ENCODE measurements around the gene SHANK1. TPM values are rescaled to one million over a fixed set of nuclear protein-coding genes. Genes with fewer than 3 reads are reported as not detected.
A peak's percentile ranks its signal among the peaks of the same experiment; 100 is the strongest.
"Not testable (repeated sequence)": the region's sequence is repeated elsewhere in the genome, so short reads cannot be mapped to it uniquely, and the experiment has no call there.

SHANK1 gene
- total RNA-seq, 2 experiments from 2014 or later = not detected

DNA sequence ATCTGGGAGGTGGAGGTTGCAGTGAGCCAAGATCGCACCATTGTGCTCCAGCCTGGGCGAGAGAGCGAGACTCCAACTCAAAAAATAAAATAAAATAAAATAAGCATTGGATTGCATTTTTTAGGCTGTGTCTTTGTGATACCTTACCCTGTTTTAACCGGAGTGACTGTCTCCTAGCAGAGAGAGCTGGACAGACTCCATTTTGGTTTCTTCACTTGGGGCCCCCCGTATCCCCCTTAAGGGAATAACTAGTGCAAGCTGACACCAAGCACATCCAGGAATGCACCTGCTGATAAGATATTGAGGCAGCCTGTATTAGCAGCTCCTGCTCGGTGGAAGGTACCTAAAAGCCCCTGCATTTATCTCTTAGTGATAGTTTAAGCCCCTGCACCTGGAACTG lies 29.9 kb upstream of the SHANK1 start:
- CTCF ChIA-PET = interaction anchor here (0.6 kb wide), 2 partner anchors 52 to 392 kb away, joined by 3 read pairs; no protein-coding TSS in a partner anchor

GRCh38 chr19:50747141-50747540 lies 27.5 kb upstream of the SHANK1 start:
- H3K27ac Mint-ChIP-seq; POLR2A ChIA-PET; H3K9me3 Mint-ChIP-seq (ENCODE audit: low read depth); ATAC-seq; H3K4me1 Mint-ChIP-seq; DNase-seq; intact Hi-C loops (cut with DNase I, micrococcal nuclease); H3K4me3 Mint-ChIP-seq; CTCF ChIA-PET; H3K36me3 Mint-ChIP-seq (ENCODE audit: low read depth): not testable (repeated sequence)
- peaks cover 13% of the 10 kb centered on the region for H3K27me3 Mint-ChIP-seq

More for the DNA sequence above, 29.9 kb upstream of the SHANK1 start:
- H3K36me3 Mint-ChIP-seq (ENCODE audit: low read depth) = no peaks in the 10 kb centered on the region
- H3K27me3 Mint-ChIP-seq = peaks cover 15% of the 10 kb centered on the region
- H3K27ac Mint-ChIP-seq = no peak overlapping the region
- POLR2A ChIA-PET = no interaction called here
- DNase-seq (no peak), ATAC-seq (no peak)
- H3K9me3 Mint-ChIP-seq (ENCODE audit: low read depth) = no peaks in the 10 kb centered on the region
- H3K4me3 Mint-ChIP-seq = no peak overlapping the region
- intact Hi-C loops (cut with DNase I, micrococcal nuclease) = no loop called here
- H3K4me1 Mint-ChIP-seq = no peaks in the 10 kb centered on the region

DNA sequence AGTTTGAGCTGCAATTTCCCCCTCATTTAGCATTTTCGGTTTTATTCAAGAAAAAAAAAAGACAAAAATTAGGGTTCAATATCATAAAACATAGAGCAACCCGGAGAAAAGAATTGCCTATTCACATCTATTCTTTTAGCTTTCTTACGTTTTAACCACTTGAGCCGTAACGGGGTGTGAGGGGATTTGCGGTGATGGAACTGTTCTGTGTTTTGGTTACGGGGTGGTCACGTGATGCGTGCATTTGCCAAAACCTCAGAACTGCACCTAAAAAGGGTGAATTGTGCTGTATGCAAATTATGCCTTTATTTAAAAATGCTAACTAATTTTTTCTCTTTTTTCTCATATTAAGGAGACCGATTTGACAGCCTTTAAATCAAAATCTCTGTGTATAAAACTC lies 25.6 kb upstream of the SHANK1 start:
- CTCF ChIA-PET = no interaction called here
- no peak for ATAC-seq
- H3K4me1 Mint-ChIP-seq = no peaks in the 10 kb centered on the region

GRCh38 chr19:50743537-50743936 lies 23.9 kb upstream of the SHANK1 start:
- Mint-ChIP-seq H3K27ac (no peak overlapping the region), H3K27me3 (peaks cover 36% of the 10 kb centered on the region), H3K4me3 (no peak overlapping the region), H3K36me3 (ENCODE audit: low read depth) (no peaks in the 10 kb centered on the region), H3K9me3 (ENCODE audit: low read depth) (no peaks in the 10 kb centered on the region), H3K4me1 (no peaks in the 10 kb centered on the region)
- POLR2A ChIA-PET = no interaction called here
- DNase-seq (no peak), ATAC-seq (no peak)
- intact Hi-C loops (cut with DNase I, micrococcal nuclease) = no loop called here
- CTCF ChIA-PET = no interaction called here

More for the DNA sequence above, 25.6 kb upstream of the SHANK1 start:
- H3K27me3 Mint-ChIP-seq = peaks cover 25% of the 10 kb centered on the region
- POLR2A ChIA-PET = no interaction called here
- no peaks in the 10 kb centered on the region for H3K36me3 Mint-ChIP-seq (ENCODE audit: low read depth)
- no peak overlapping the region for H3K4me3 Mint-ChIP-seq
- intact Hi-C loops (cut with DNase I, micrococcal nuclease) = no loop called here
- no peaks in the 10 kb centered on the region for H3K9me3 Mint-ChIP-seq (ENCODE audit: low read depth)
- no peak for DNase-seq
- H3K27ac Mint-ChIP-seq = no peak overlapping the region

DNA sequence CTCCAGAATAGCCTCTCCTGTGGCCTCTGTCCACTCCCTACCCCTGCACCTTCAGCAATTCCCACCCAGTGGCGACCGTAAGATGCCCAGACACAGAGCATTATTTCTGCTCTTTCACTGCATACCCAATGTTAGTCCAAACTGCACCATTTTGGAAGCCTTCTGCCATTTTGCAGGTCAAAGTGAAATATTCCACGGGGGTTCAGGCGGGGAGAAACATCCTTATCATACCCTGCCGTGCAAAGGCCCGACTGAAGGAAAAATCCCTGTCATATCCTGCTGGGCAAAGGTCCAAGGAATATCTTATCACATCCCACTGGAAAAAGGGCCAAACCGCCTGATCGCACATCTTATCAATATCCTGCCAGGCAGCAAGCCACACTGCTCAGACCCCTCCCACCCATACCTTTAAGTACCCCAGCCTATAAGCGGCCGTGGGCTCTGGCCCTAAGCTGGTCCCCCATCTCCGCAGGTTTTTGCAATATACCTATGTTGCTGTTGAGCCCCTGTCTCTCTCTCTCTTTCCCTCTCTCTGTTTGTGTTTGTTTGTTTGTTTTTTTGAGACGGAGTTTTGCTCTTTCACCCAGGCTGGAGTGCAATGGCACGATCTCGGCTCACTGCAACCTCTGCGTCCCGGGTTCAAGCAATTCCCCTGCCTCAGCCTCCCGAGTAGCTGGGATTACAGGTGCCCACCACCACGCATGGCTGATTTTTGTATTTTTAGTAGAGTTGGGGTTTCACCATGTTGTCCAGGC lies 21.8 kb upstream of the SHANK1 start:
- no peak overlapping the region for H3K4me3 Mint-ChIP-seq
- H3K27ac Mint-ChIP-seq = no peak overlapping the region
- peaks cover 34% of the 10 kb centered on the region for H3K27me3 Mint-ChIP-seq
- ChIA-PET POLR2A (no interaction called here), CTCF (interaction anchor here (0.8 to 1.3 kb wide), 2 partner anchors 72 to 181 kb away, joined by 3 read pairs; no protein-coding TSS in a partner anchor)
- DNase-seq = no peak
- H3K4me1 Mint-ChIP-seq = no peaks in the 10 kb centered on the region
- no peaks in the 10 kb centered on the region for H3K36me3 Mint-ChIP-seq (ENCODE audit: low read depth)
- H3K9me3 Mint-ChIP-seq (ENCODE audit: low read depth) = no peaks in the 10 kb centered on the region
- ATAC-seq = no peak
- intact Hi-C loops (cut with DNase I, micrococcal nuclease) = no loop called here

DNA sequence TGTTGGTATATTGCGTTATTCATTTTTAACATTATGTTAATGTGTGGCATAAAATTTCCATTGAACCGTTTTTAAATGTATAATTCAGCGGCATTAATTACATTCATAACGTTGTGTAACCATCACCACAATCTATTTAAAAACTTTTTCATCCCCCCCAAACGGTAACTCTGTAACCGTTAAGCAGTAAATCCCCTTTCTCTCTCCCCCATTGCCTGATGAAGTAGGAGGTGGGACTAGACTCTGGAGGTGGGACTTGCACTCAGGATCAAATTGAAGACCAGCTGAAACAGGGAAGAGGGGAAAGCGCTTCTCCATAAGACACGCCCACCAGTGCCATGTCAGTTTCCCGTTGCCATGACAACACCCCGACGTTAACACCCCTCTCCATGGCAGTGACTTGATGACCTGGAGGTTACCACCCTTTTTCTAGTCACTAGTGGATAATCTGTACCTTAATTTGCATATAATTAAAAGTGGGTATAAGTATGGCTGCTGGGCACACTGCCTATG lies 20.4 kb upstream of the SHANK1 start:
- Mint-ChIP-seq H3K9me3 (ENCODE audit: low read depth) (no peaks in the 10 kb centered on the region), H3K27me3 (peaks cover 34% of the 10 kb centered on the region), H3K4me1 (no peaks in the 10 kb centered on the region), H3K4me3 (no peak overlapping the region), H3K36me3 (ENCODE audit: low read depth) (no peaks in the 10 kb centered on the region), H3K27ac (no peak overlapping the region)
- POLR2A ChIA-PET = no interaction called here
- intact Hi-C loops (cut with DNase I, micrococcal nuclease) = no loop called here
- ATAC-seq = no peak
- CTCF ChIA-PET = interaction anchor here (1.3 kb wide), 1 partner anchor 182 kb away, joined by 3 read pairs; no protein-coding TSS in a partner anchor
- no peak for DNase-seq

DNA sequence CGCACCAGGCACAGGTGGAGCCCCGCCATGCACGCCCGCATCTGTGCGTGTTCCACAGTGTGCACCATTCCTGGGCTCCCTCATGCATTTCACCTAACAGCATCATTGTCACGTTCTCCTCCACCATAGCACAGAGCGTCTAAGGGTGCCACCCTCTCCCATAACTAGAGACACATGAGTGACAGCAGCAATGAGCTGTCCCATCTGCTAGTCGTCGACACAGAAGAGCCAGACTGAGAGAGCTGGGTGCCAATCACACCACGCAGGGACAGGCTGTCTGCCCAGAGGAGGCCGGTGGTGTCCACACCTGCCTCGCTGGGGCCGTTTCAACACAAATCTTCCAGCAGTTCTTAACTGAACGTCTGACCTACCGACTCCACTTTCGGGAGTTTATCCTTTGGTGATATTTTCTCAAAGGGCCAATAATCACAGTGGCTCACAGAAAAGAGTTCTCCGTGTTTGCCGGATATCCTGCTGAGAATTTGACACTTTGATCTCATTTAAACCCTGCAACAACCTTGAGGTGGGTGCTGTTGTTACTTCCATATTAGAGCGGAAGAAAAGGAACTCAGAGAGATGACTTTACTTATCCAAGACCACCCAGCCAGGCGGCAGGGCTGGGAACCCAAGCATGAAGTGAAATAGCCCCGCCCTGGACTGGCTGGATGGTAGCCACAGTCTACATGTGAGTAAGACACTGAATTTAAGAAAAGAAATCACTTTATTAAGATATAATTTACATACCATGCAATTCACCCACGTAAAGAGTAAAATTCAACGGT lies 19.7 kb upstream of the SHANK1 start:
- ATAC-seq = no peak
- Mint-ChIP-seq H3K4me1 (no peaks in the 10 kb centered on the region), H3K27me3 (peaks cover 34% of the 10 kb centered on the region), H3K4me3 (no peak overlapping the region), H3K27ac (no peak overlapping the region), H3K9me3 (ENCODE audit: low read depth) (no peaks in the 10 kb centered on the region), H3K36me3 (ENCODE audit: low read depth) (no peaks in the 10 kb centered on the region)
- POLR2A ChIA-PET = no interaction called here
- CTCF ChIA-PET = no interaction called here
- no peak for DNase-seq
- intact Hi-C loops (cut with DNase I, micrococcal nuclease) = no loop called here

- DNase-seq (no peak), ATAC-seq (no peak)
- intact Hi-C loops (cut with DNase I, micrococcal nuclease) = no loop called here
- no peak overlapping the region for H3K4me3 Mint-ChIP-seq
- H3K27me3 Mint-ChIP-seq = peaks cover 38% of the 10 kb centered on the region
- ChIA-PET CTCF (interaction anchor here (0.9 kb wide), 1 partner anchor 11 kb away, joined by 5 read pairs; no protein-coding TSS in a partner anchor), POLR2A (no interaction called here)
- H3K27ac Mint-ChIP-seq = no peak overlapping the region
- no peaks in the 10 kb centered on the region for H3K9me3 Mint-ChIP-seq (ENCODE audit: low read depth)
- H3K36me3 Mint-ChIP-seq (ENCODE audit: low read depth) = no peaks in the 10 kb centered on the region
- no peaks in the 10 kb centered on the region for H3K4me1 Mint-ChIP-seq
Measured at GRCh38 chr19:50736338-50736737, 16.7 kb upstream of the SHANK1 start.

DNA sequence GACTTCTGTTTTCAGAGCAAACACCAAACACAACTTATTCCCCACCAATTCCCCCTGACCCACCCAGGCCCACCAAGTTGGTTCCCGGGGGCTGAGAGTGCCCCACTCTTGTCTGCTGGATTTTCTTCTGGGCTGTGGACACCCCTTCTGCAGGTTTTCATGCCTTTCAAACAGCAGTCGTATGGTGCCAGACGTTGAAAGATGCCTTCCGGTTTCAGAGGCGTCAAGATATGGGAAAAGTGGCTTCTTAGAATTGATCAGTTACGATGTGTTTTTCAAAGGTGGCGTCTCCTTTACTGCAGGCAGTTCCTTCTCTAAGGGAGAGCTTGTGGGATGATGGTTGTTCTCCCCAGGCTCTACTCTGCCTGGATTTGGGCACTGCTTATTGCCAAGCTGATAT lies 16.3 kb upstream of the SHANK1 start:
- H3K9me3 Mint-ChIP-seq (ENCODE audit: low read depth) = no peaks in the 10 kb centered on the region
- intact Hi-C loops (cut with DNase I, micrococcal nuclease) = no loop called here
- H3K27me3 Mint-ChIP-seq = peaks cover 33% of the 10 kb centered on the region
- CTCF ChIA-PET = interaction anchor here (1.2 to 1.5 kb wide), 2 partner anchors 186 to 189 kb away, joined by 3 to 5 read pairs; no protein-coding TSS in a partner anchor
- H3K36me3 Mint-ChIP-seq (ENCODE audit: low read depth) = no peaks in the 10 kb centered on the region
- H3K4me3 Mint-ChIP-seq = no peak overlapping the region
- H3K27ac Mint-ChIP-seq = no peak overlapping the region
- H3K4me1 Mint-ChIP-seq = no peaks in the 10 kb centered on the region
- ATAC-seq (no peak), DNase-seq (no peak)
- POLR2A ChIA-PET = no interaction called here

DNA sequence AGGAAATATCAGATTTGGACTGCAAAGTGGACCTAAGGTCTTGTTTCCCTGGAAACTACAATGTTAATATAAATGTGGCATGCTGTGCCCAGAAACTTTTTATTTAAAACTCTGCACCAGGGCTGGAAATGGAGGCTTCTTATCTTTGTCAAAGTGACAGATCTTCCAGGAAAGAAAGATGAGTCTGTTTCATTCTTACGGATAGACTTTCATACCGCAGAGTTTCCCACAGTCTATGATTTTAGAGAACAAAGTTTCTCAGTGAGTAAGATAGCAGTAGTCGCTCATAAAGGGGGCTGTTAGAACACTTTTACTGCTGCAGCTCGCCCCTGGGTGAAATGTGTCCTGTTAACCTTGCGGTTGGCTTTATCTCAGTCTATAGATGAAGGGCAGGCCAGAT lies 10.3 kb upstream of the SHANK1 start:
- Mint-ChIP-seq H3K4me1 (peaks cover 20% of the 10 kb centered on the region), H3K27ac (no peak overlapping the region), H3K9me3 (ENCODE audit: low read depth) (no peaks in the 10 kb centered on the region), H3K4me3 (no peak overlapping the region), H3K36me3 (ENCODE audit: low read depth) (peaks cover 2% of the 10 kb centered on the region), H3K27me3 (peaks cover 13% of the 10 kb centered on the region)
- ATAC-seq (no peak), DNase-seq (no peak)
- POLR2A ChIA-PET = no interaction called here
- intact Hi-C loops (cut with DNase I, micrococcal nuclease) = loop anchor here in 1 of 2 experiments (10.0 kb wide), 1 partner anchor 865 kb away; no protein-coding TSS in a partner anchor
- CTCF ChIA-PET = no interaction called here

- DNase-seq (peak; percentile 96), ATAC-seq (peak; percentile 68)
- Mint-ChIP-seq H3K4me3 (peak overlapping the region; percentile 35), H3K9me3 (ENCODE audit: low read depth) (no peaks in the 10 kb centered on the region), H3K27me3 (peaks cover 17% of the 10 kb centered on the region), H3K4me1 (peaks cover 24% of the 10 kb centered on the region), H3K36me3 (ENCODE audit: low read depth) (peaks cover 2% of the 10 kb centered on the region), H3K27ac (peak overlapping the region; percentile 62)
- intact Hi-C loops (cut with DNase I, micrococcal nuclease) = loop anchor here in 1 of 2 experiments (1.0 to 10.0 kb wide), 2 partner anchors 380 to 867 kb away; partner anchors contain the start of gene CTU1
- ChIA-PET CTCF (interaction anchor here (0.5 kb wide), 1 partner anchor 13 kb away, joined by 3 read pairs; no protein-coding TSS in a partner anchor), POLR2A (no interaction called here)
Measured at GRCh38 chr19:50728084-50728737, 8.6 kb upstream of the SHANK1 start.
